ENCODE results near the gene SLC29A3.

SLC29A3 gene

GRCh38 chr10:71333129-71333887 is 14.2 kb downstream of the SLC29A3 start:
- Histone ChIP-seq H3K79me2 (ENCODE audit: insufficient read depth, low read length) (no peaks in the 10 kb centered on the region), H3K9ac (ENCODE audit: low read depth, low read length) (peak overlapping the region; percentile 1; the same call in 1 of the 2 replicates), H3K27me3 (ENCODE audit: insufficient read depth, low read length, poor library complexity) (no peaks in the 10 kb centered on the region), H2AFZ (ENCODE audit: low read depth, low read length) (no peak overlapping the region), H3K4me2 (ENCODE audit: insufficient read depth, low read length) (no peak overlapping the region), H3K27ac (ENCODE audit: low read length) (peak overlapping the region; percentile 57), H3K36me3 (ENCODE audit: insufficient read depth, low read length) (peaks cover 9% of the 10 kb centered on the region; the same call in 1 of the 2 replicates), H3K4me1 (ENCODE audit: insufficient read depth, low read length) (peaks cover 17% of the 10 kb centered on the region), H3K4me3 (ENCODE audit: low read depth in 1 of 2, low read length in 2 of 2) (no peak overlapping the region; a peak in 1 of 4 replicates), H3K9me3 (ENCODE audit: insufficient read depth, low read length, severe bottlenecking) (no peaks in the 10 kb centered on the region), H4K20me1 (ENCODE audit: insufficient read depth, low read length) (peaks cover 17% of the 10 kb centered on the region)
- DNase-seq (peak; percentile 47), ATAC-seq (ENCODE audit: insufficient read depth, low read depth) (peak; percentile 89)
- TF ChIP-seq EZH2 (IDR thresholded peaks at IDR 0.05; ENCODE audit: borderline replicate concordance, low read depth, low read length, severe bottlenecking) (no peak), CTCF (IDR thresholded peaks at IDR 0.05; ENCODE audit: borderline replicate concordance, extremely low read depth, low read length, poor library complexity, severe bottlenecking) (no peak)

- H3K79me2 ChIP-seq (ENCODE audit: insufficient read depth, low read length): no peaks in the 10 kb centered on the region
- no peak for TF ChIP-seq EZH2 (IDR thresholded peaks at IDR 0.05; ENCODE audit: borderline replicate concordance, low read depth, low read length, severe bottlenecking)
- TF ChIP-seq CTCF (IDR thresholded peaks at IDR 0.05; ENCODE audit: borderline replicate concordance, extremely low read depth, low read length, poor library complexity, severe bottlenecking): no peak
- no peak overlapping the region for H3K4me2 ChIP-seq (ENCODE audit: insufficient read depth, low read length)
- no peaks in the 10 kb centered on the region for H3K9me3 ChIP-seq (ENCODE audit: insufficient read depth, low read length, severe bottlenecking)
- no peak overlapping the region for H3K9ac ChIP-seq (ENCODE audit: low read depth, low read length)
- DNase-seq (no peak), ATAC-seq (ENCODE audit: insufficient read depth, low read depth) (no peak)
- peaks cover 17% of the 10 kb centered on the region for H4K20me1 ChIP-seq (ENCODE audit: insufficient read depth, low read length)
- peaks cover 17% of the 10 kb centered on the region for H3K4me1 ChIP-seq (ENCODE audit: insufficient read depth, low read length)
- H3K36me3 ChIP-seq (ENCODE audit: insufficient read depth, low read length): peaks cover 9% of the 10 kb centered on the region; the same call in 1 of the 2 replicates
- H2AFZ ChIP-seq (ENCODE audit: low read depth, low read length): no peak overlapping the region
- peak overlapping the region; percentile 57; the same call in 1 of the 2 replicates for H3K27ac ChIP-seq (ENCODE audit: low read length)
- no peaks in the 10 kb centered on the region for H3K27me3 ChIP-seq (ENCODE audit: insufficient read depth, low read length, poor library complexity)
- H3K4me3 ChIP-seq (ENCODE audit: low read depth in 1 of 2, low read length in 2 of 2): no peak overlapping the region
Observed at GRCh38 chr10:71334221-71334791, 15.2 kb downstream of the SLC29A3 start.

- Histone ChIP-seq H3K4me1 (ENCODE audit: insufficient read depth, low read length) (peaks cover 17% of the 10 kb centered on the region), H3K27ac (ENCODE audit: low read length) (no peak overlapping the region), H3K79me2 (ENCODE audit: insufficient read depth, low read length) (no peaks in the 10 kb centered on the region), H3K9ac (ENCODE audit: low read depth, low read length) (no peak overlapping the region), H3K9me3 (ENCODE audit: insufficient read depth, low read length, severe bottlenecking) (no peaks in the 10 kb centered on the region), H2AFZ (ENCODE audit: low read depth, low read length) (no peak overlapping the region), H3K4me2 (ENCODE audit: insufficient read depth, low read length) (no peak overlapping the region), H3K27me3 (ENCODE audit: insufficient read depth, low read length, poor library complexity) (no peaks in the 10 kb centered on the region), H3K4me3 (ENCODE audit: low read depth in 1 of 2, low read length in 2 of 2) (no peak overlapping the region), H3K36me3 (ENCODE audit: insufficient read depth, low read length) (peaks cover 10% of the 10 kb centered on the region; the same call in 1 of the 2 replicates), H4K20me1 (ENCODE audit: insufficient read depth, low read length) (peaks cover 17% of the 10 kb centered on the region)
- no peak for TF ChIP-seq CTCF (IDR thresholded peaks at IDR 0.05; ENCODE audit: borderline replicate concordance, extremely low read depth, low read length, poor library complexity, severe bottlenecking)
- no peak for TF ChIP-seq EZH2 (IDR thresholded peaks at IDR 0.05; ENCODE audit: borderline replicate concordance, low read depth, low read length, severe bottlenecking)
- no peak for DNase-seq
- no peak for ATAC-seq (ENCODE audit: insufficient read depth, low read depth)
Observed at GRCh38 chr10:71335173-71335708, 16.2 kb downstream of the SLC29A3 start.

Measured in DND-41 (cell line).